ENCODE results near the gene CABP2.

- TF ChIP-seq CTCF (IDR thresholded peaks at IDR 0.05; ENCODE audit: low read depth, low read length, missing input control) (no peak), GABPA (IDR thresholded peaks at IDR 0.05 in 1 of 2, conservative IDR thresholded peaks at IDR 0.05 in 1 of 2) (no peak)
- TF ChIP-seq, protein P1, sequence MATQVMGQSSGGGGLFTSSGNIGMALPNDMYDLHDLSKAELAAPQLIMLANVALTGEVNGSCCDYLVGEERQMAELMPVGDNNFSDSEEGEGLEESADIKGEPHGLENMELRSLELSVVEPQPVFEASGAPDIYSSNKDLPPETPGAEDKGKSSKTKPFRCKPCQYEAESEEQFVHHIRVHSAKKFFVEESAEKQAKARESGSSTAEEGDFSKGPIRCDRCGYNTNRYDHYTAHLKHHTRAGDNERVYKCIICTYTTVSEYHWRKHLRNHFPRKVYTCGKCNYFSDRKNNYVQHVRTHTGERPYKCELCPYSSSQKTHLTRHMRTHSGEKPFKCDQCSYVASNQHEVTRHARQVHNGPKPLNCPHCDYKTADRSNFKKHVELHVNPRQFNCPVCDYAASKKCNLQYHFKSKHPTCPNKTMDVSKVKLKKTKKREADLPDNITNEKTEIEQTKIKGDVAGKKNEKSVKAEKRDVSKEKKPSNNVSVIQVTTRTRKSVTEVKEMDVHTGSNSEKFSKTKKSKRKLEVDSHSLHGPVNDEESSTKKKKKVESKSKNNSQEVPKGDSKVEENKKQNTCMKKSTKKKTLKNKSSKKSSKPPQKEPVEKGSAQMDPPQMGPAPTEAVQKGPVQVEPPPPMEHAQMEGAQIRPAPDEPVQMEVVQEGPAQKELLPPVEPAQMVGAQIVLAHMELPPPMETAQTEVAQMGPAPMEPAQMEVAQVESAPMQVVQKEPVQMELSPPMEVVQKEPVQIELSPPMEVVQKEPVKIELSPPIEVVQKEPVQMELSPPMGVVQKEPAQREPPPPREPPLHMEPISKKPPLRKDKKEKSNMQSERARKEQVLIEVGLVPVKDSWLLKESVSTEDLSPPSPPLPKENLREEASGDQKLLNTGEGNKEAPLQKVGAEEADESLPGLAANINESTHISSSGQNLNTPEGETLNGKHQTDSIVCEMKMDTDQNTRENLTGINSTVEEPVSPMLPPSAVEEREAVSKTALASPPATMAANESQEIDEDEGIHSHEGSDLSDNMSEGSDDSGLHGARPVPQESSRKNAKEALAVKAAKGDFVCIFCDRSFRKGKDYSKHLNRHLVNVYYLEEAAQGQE (IDR thresholded peaks at IDR 0.05), result no peak
These were observed 5.3 kb downstream of the CABP2 start for GRCh38 chr11:67517784-67518552.
